WI38 (cell line): Measurements from ENCODE around the gene TIMM22.
"Not testable (repeated sequence)": the region's sequence is repeated elsewhere in the genome, so short reads cannot be mapped to it uniquely, and the experiment has no call there.

Source experiments
- H3K4me3 ChIP-seq: 2 replicates; pipeline ENCODE4 v1.5.1; 2011; ENCODE audit warnings: low read depth, mild to moderate bottlenecking, control low read depth, low read length
- TF ChIP-seq, protein P1 (sequence below): IDR thresholded peaks from 2 replicates; pipeline ENCODE4 v1.5.1; 2012; ENCODE audit warnings: low read depth, mild to moderate bottlenecking, control low read depth, low read length

The TIMM22 gene

DNA sequence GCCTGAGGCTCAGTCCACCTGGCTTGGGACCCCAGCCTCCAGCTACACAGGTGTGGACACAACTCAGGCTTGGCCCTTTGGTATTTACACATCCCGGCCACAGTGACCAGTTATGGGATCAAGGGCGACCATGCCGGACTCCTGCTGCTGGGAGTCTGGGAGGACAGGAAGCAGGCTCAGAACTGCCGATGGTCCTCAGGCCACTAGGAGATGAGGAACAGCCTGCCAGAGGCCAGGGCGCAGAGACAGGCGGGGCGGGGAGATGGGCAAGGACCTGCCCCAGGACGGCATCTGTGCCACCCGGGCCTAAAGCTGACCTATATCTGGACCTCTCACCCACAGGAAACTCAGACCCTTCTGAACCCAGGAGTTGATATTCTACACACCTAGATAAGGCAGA is 29.8 kb upstream of the TIMM22 start:
- H3K4me3 ChIP-seq, result no peak overlapping the region
- TF ChIP-seq, protein P1, sequence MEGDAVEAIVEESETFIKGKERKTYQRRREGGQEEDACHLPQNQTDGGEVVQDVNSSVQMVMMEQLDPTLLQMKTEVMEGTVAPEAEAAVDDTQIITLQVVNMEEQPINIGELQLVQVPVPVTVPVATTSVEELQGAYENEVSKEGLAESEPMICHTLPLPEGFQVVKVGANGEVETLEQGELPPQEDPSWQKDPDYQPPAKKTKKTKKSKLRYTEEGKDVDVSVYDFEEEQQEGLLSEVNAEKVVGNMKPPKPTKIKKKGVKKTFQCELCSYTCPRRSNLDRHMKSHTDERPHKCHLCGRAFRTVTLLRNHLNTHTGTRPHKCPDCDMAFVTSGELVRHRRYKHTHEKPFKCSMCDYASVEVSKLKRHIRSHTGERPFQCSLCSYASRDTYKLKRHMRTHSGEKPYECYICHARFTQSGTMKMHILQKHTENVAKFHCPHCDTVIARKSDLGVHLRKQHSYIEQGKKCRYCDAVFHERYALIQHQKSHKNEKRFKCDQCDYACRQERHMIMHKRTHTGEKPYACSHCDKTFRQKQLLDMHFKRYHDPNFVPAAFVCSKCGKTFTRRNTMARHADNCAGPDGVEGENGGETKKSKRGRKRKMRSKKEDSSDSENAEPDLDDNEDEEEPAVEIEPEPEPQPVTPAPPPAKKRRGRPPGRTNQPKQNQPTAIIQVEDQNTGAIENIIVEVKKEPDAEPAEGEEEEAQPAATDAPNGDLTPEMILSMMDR, result no peak

DNA sequence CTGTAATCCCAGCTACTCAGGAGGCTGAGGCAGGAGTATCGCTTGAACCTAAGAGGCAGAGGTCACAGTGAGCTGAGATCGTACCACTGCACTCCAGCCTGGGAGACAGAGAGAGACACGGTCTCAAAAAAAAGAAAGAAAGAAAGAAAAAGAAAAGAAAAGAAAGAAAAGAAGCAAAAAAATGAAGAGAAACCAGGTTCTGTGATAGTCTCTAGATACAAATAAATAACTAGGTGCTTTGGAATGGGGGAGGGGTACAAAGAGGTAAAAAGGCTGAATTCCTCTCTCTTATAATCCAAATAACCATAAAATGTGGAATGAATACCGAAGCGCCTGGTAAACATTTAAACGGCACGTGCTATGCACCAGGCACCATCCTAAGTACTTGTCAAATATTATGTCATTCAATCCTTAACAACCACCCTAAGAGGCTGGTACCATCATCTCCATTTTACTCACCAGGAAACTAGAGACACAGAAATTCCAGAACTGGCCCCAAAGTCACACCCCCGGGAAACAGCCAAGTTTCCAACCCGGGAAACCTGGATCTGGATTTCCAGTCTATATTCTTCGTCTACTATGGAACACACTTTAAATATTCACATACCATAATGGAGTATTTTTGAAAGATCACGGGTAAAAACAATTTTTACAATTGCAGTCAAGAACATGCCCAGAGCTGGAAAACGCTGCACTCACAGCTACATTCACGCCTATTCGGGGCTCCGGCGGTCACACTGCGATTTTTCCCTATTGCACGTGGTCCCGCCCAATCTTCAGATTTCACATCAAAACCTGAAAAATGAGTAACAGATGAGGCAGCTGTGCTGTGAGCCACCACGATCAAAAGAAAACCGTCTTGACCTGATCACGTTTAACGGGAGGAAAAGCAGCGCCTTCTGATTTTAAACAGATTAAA is 27.9 kb upstream of the TIMM22 start:
- TF ChIP-seq, protein P1, result no peak
- no peak overlapping the region; the same call in 1 of the 2 replicates for H3K4me3 ChIP-seq

DNA sequence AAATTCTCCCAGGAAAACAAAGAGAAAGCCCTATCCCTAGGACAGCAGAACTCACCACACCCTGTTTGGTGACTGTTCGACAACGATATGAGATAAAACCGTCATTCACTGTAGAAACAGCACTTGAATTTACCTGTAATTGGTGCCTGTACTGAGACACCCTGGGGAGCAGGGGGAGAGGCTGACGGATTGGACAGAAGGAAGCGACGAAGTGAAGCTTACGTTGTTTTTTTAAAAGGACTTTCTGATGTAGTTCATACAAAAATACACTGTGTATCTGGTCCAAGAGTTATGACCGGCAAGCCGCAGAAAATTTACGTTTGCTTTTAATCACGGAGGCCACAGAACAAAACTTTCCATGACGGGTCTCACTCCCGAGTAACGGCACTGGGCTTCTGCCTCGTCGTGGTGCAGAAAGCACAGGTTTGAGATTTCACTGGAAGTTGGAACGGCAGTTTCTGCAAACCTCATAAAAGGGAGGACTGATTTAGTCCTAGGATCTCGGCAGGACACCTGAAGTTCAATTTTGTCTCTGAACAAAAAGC is 27.0 kb upstream of the TIMM22 start:
- peak overlapping the region; percentile 37 for H3K4me3 ChIP-seq
- TF ChIP-seq, protein P1, result no peak

DNA sequence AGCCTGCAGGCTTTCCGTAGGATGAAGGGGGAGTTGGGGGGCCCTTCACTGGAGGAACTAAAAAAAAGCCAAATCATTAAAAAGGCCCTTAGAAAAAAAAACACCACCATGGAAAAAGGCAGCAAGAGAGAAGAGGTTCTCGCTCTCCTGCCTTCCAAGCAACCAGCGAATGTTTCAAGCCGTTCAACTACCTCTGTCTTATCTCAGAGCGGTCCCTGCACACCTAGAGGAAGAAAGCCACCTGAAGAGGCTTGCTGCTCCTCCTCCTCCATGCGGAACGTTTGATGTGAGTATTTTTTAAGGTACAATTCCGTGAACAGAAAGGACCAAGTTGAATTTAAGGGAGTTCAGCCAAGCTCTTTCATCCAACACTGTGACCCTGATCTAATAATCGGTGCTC is 26.6 kb upstream of the TIMM22 start:
- no peak overlapping the region; the same call in 1 of the 2 replicates for H3K4me3 ChIP-seq
- TF ChIP-seq, protein P1, result no peak

DNA sequence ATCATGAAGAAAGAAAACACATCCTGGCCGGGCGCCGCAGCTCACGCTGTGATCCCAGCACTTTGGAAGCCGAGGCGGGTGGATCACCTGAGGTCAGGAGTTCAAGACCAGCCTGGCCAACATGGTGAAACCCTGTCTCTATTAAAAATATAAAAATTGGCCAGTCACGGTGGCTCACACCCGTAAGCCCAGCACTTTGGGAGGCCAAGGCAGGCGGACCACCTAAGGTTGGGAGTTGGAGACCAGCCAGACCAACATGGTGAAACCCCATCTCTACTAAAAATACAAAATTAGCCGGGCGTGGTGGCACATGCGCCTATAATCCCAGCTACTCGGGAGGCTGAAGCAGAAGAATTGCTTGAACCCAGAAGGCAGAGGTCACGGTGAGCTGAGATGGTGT is 25.1 kb upstream of the TIMM22 start:
- not testable (repeated sequence) for H3K4me3 ChIP-seq

DNA sequence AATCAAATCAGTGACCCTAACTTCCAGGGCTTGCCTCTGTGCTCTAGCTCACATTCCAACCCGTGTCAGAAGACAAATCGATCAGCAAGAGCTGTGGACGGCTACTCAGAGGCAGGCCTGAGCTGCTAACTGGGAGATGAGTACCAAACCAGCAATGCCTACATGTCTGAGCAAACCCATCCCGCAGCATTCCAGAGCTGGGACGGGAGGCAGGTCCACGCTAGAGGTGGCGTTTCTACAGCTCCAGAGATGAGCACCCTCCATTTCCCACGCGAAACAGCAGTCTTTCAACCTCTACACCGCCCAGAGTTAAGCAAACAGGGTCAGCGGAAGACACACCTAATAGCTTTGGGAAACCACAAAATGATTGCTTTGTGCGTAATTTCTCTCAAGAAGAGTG is 23.9 kb upstream of the TIMM22 start:
- TF ChIP-seq, protein P1, result no peak
- H3K4me3 ChIP-seq, result no peak overlapping the region

DNA sequence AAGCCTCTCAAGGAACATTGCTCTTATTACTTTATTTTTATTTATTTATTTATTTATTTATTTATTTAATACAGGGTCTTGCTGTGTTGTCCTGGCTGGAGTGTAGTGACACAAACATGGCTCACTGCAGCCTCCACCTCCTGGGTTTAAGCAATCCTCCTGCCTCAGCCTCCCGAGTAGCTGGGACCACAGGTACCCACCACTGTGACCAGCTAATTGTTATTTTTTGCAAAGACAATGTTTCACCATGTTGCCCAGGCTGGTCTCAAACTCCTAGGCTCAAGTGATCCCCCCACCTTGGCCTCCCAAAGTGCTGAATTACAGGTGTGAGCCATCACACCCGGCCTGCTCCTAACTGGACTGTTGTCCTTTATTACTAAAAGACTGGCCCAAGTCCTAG is 22.2 kb upstream of the TIMM22 start:
- H3K4me3 ChIP-seq, result not testable (repeated sequence)

DNA sequence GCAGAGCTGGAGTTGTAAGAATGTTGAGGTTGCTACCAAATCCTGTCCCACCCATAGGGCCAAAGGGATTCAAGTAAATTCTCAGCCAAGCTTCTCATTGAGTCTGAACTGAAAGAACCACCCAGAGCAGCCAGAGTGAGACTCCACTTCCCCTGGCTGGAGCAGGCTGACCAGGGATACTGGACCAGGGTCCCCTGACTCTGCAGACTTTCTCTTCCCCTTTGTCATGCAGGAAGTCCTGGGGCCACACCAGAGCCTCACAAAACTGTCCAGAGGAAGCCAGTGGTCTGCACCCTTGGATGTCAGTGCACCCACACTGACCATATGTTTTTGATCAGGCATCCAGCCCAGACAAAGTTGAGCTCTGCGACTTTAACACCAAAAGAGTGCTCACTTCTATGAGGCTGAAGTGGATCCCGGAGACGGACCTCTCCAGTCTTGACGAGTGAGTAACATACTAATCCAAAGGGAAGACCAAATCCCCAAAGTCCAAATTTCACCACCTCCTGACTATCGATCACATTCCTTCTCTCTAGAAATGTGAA is 21.5 kb upstream of the TIMM22 start:
- H3K4me3 ChIP-seq, result no peak overlapping the region
- TF ChIP-seq, protein P1, result no peak
